ENCODE data around the gene POLN.
"Not testable (repeated sequence)": the region's sequence is repeated elsewhere in the genome, so short reads cannot be mapped to it uniquely, and the experiment has no call there.

Gene POLN

GRCh38 chr4:2219233-2219760, 22.6 kb downstream of the POLN start:
- DNase-seq (ENCODE audit: low read depth) = no peak

- no peak for DNase-seq (ENCODE audit: low read depth)
Measured at GRCh38 chr4:2218436-2218835, 23.5 kb downstream of the POLN start.

- DNase-seq (ENCODE audit: low read depth) = no peak
Measured at GRCh38 chr4:2217726-2218125, 24.2 kb downstream of the POLN start.

DNA sequence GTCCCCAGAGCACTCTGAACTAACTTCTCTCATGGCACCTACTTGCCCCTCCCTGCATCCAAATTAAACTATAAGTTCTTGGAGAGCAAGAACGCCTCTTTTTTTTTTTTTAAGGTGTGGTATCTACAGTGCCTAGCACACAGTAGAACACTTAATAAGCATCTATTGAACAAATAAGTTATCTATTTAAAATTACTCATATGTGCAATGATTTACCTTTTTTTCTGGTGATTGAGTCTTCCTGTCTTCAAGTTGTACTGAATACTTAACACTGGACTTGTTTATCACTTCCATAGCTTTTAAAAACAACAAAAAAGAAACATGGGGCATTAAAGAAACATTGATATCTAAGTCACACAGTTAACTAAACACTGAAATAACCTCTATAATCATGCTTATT, 29.1 kb downstream of the POLN start:
- DNase-seq (ENCODE audit: low read depth) = no peak

DNA sequence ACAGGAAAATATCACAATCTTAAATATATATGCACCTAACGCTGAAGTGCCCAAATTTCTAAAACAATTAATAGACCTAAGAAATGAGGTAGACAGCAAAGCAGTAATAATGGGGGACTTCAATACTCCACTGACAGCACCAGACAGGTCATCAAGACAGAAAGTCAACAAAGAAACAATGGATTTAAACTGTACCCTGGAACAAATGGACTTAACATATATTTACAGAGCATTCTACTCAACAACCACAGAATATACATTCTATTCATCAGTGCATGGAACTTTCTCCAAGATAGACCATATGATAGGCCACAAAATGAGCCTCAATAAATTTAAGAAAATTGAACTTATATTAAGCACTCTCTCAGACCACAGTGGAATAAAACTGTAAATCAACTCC, 39.1 kb downstream of the POLN start:
- DNase-seq (ENCODE audit: low read depth) = not testable (repeated sequence)

- no peak for DNase-seq (ENCODE audit: low read depth)
Measured at GRCh38 chr4:2194496-2194895, 47.4 kb downstream of the POLN start.

GRCh38 chr4:2193326-2193725, 48.6 kb downstream of the POLN start:
- DNase-seq (ENCODE audit: low read depth) = no peak

GRCh38 chr4:2186865-2187172, 55.1 kb downstream of the POLN start:
- DNase-seq (ENCODE audit: low read depth) = no peak

DNA sequence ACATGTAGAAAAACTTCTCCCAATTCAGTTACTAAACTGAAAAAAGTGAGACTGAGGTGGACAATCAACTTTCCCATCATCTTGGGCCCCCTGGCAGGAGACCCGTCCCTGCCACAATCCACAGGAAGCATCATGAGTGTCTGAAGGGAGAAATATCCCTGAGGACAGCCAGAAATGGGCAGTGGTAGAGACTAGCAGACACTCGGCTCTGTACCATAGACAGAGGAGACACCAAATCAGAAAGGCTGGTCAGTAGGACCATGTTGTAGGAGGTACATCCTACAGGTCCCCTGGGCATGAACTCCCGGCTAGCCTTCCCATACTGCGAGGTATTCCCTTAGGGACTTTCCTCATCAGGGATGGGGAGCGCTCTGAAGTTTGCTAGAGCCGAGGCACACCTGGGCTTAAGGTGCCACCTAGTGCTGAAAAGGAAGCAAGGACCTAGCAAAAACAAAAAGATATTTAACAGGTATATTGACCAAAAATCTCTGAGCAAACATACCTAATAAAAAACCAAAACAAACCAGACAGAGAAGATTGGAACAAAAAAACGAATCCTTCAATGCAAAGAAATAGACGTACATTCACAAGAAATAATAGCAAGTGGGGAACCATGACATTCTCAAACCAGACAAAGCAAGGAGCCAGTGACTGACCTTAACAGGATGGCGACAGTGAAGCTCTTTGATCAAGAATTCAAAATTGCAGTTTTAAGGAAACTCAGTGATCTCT, 55.6 kb downstream of the POLN start:
- no peak for DNase-seq (ENCODE audit: low read depth)

DNA sequence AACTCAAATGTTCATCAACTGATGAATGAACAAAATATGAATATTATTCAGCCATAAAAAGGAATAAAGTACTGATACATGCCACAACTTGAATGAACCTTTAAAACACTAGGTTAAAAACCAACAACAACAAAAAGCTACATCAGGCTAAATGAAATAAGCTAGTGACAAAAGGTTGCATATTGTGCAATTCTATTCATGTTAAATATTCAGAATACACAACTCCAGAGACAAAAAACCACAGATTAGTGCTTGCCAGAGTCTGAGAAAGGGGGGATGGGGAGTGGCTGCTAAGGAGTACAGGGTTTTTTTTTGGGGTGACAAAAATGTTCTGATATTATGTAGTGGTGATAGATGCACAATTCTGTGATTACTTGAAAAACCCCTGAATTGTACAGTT, 58.5 kb downstream of the POLN start:
- no peak for DNase-seq (ENCODE audit: low read depth)

- no peak for DNase-seq (ENCODE audit: low read depth)
Measured at GRCh38 chr4:2182994-2183393, 58.9 kb downstream of the POLN start.

GRCh38 chr4:2180410-2180809, 61.5 kb downstream of the POLN start:
- DNase-seq (ENCODE audit: low read depth) = no peak

- DNase-seq (ENCODE audit: low read depth) = no peak
Measured at GRCh38 chr4:2179717-2180116, 62.2 kb downstream of the POLN start.

DNA sequence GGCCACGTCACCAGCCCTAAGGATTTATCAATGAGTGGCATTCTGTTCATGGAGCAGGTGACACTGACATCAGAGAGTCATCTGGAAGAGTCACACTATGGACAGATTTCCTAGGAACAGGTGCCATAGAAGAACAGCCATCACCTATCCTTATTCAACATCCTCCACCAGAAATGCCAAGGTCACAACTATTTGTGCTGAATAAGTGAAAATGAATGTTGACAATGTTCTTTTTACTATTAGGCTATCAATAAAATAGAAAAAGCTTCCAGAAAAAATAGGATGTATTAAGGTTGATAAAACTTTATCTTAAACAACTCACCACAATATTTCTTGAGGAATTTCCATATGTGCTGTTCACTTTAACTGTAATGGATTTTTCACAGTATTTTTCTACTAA, 62.9 kb downstream of the POLN start:
- no peak for DNase-seq (ENCODE audit: low read depth)

- DNase-seq (ENCODE audit: low read depth) = no peak
Measured at GRCh38 chr4:2177443-2178093, 64.4 kb downstream of the POLN start.

GRCh38 chr4:2175990-2176698, 65.8 kb downstream of the POLN start:
- DNase-seq (ENCODE audit: low read depth) = no peak

DNA sequence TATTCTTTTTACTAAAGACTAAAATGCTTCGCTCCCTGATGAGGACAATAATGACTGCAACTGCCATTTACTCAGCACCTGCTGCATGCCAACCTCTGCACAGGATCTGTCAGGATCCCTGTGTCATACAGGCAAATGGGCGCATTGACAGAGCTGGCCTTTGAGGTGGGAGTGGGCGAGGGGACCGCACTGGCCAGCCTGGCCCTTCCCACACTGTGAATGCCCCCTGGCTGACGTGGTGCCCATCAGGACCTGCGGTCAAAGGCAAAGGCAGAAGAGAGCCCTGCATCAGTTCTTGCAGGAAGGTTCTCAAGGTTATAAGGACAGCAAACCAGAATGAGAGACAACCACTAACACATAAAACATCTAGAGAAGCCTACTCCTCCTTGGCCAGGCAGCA, 67.9 kb downstream of the POLN start:
- DNase-seq (ENCODE audit: low read depth) = no peak

DNA sequence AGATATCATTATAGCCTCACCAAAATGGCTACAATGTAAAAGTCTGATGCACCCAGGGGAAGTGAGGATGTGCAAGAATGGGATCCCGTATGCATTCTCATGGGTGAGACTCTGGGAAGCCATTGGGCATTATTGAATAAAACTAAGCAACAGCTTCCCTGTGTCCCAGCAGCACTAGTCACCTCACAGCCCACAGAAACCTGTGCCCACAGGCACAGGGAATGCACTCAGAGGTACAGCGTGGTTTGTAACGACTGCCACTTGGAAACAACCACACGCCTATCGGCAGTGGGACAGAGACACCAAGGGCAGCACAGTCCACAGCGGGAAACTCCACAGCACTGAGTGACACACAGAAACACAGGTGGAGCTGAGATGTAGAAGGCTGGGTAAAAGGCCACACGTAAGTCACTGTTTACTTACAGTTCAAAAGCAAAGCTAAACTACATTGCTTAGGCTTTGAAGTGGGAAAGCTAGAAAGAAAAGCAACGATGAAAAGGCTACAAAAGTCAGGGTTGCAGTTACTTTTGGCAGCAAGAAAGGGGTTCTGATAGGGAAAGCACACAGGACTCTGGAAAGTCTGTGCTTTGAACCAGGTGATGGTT, 69.2 kb downstream of the POLN start:
- DNase-seq (ENCODE audit: low read depth) = no peak

DNA sequence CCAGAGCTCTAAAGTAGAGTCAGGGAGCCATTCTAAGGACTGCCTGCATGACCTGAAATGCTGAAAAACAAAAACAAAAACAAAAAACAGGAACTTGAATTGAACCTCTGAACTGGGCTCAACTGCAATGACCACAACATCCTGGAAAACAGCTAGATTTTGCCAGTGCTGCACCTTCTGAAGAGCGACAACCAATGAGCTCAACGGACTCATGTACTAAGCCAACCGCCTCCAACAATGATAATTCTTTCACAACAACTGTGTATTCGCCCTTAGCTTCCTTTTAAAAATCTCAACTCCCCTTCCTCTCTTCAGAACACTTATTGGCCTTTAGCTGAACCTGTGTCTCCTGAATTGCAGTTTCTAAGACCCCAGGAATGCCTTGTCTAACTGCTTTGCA, 69.8 kb downstream of the POLN start:
- DNase-seq (ENCODE audit: low read depth) = no peak

GRCh38 chr4:2168469-2169319, 73.2 kb downstream of the POLN start:
- no peak for DNase-seq (ENCODE audit: low read depth)

DNA sequence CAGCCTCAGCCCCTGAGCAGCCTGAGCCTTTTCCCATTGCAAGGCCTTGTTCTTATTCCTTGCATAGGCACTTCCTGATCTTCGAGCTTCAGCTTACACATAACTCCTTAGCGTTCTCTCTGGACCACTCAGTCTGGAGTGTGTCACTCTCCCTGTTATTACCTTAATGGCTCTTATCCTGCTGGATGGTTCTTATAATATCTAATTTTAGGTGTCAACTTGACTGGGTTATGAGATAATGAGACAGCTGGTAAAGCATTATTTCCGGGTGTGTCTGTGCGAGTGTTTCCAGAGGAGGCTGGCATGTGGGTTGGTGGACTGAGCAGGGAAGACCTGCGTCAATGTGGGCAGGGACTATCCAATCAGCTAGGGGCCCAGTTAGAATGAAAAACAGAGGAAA, 75.7 kb downstream of the POLN start:
- no peak for DNase-seq (ENCODE audit: low read depth)

GRCh38 chr4:2165391-2165790, 76.5 kb downstream of the POLN start:
- DNase-seq (ENCODE audit: low read depth) = no peak

All from HS-27A (cell line).